Stimulated activated CD4-positive, alpha-beta T cell treated with anti-CD3 and anti-CD28 coated beads, TNF-alpha, amount 100 ng/mL, for 48 hours (primary cell): Measurements from ENCODE around the gene OPN1MW2.
"Not testable (repeated sequence)": the region's sequence is repeated elsewhere in the genome, so short reads cannot be mapped to it uniquely, and the experiment has no call there.

ENCODE experiments used
- DNase-seq, 3 donors: peaks; one replicate each; pipeline ENCODE4 v3.0.0-alpha.2; 2020; ENCODE audit warnings: low read depth in 3 of 3

The OPN1MW2 gene

GRCh38 chrX:154269245-154269644 is 49.7 kb downstream of the OPN1MW2 start:
- DNase-seq = not testable (repeated sequence)
